DMS79 (cell line): Measurements from ENCODE around the gene ACOD1.
"Not testable (repeated sequence)": the region's sequence is repeated elsewhere in the genome, so short reads cannot be mapped to it uniquely, and the experiment has no call there.

Experiments
- DNase-seq: peaks from one replicate; lab custom pipeline; 2025; lab: John Stamatoyannopoulos, UW

ACOD1 gene

GRCh38 chr13:76954538-76954937 is 6.2 kb downstream of the ACOD1 start:
- DNase-seq: no peak

- no peak for DNase-seq
Measured at GRCh38 chr13:76955193-76955592, 6.9 kb downstream of the ACOD1 start.

GRCh38 chr13:76955661-76956060 is 7.3 kb downstream of the ACOD1 start:
- no peak for DNase-seq

- DNase-seq: no peak
Measured at GRCh38 chr13:76958841-76959432, 10.6 kb downstream of the ACOD1 start.

GRCh38 chr13:76959734-76960133 is 11.4 kb downstream of the ACOD1 start:
- not testable (repeated sequence) for DNase-seq

GRCh38 chr13:76965759-76966421 is 17.6 kb downstream of the ACOD1 start:
- DNase-seq: no peak

- DNase-seq: no peak
Measured at GRCh38 chr13:76967031-76967430, 18.7 kb downstream of the ACOD1 start.

GRCh38 chr13:76968041-76968440 is 19.7 kb downstream of the ACOD1 start:
- no peak for DNase-seq

- no peak for DNase-seq
Measured at GRCh38 chr13:76969488-76970365, 21.4 kb downstream of the ACOD1 start.

- no peak for DNase-seq
Measured at GRCh38 chr13:76971215-76971614, 22.9 kb downstream of the ACOD1 start.

GRCh38 chr13:76971851-76972829 is 23.8 kb downstream of the ACOD1 start:
- DNase-seq: no peak

GRCh38 chr13:76973920-76974617 is 25.8 kb downstream of the ACOD1 start:
- no peak for DNase-seq

GRCh38 chr13:76974618-76974975 is 26.3 kb downstream of the ACOD1 start:
- DNase-seq: no peak

- DNase-seq: no peak
Measured at GRCh38 chr13:76975863-76976262, 27.6 kb downstream of the ACOD1 start.

- DNase-seq: no peak
Measured at GRCh38 chr13:76976490-76976889, 28.2 kb downstream of the ACOD1 start.

GRCh38 chr13:76976929-76977328 is 28.6 kb downstream of the ACOD1 start:
- DNase-seq: no peak

- no peak for DNase-seq
Measured at GRCh38 chr13:76980075-76980718, 31.9 kb downstream of the ACOD1 start.

- DNase-seq: no peak
Measured at GRCh38 chr13:76982061-76982460, 33.8 kb downstream of the ACOD1 start.

GRCh38 chr13:76983676-76984075 is 35.4 kb downstream of the ACOD1 start:
- DNase-seq: no peak

- DNase-seq: no peak
Measured at GRCh38 chr13:76991432-76991795, 43.1 kb downstream of the ACOD1 start.
